Pancreas (tissue), 10 donors: ENCODE results near the gene RBMS3. TPM values are rescaled to one million over a fixed set of nuclear protein-coding genes. Genes with fewer than 3 reads are reported as not detected.

ENCODE experiments used
- ATAC-seq, 4 donors: fragments of 200-7000 bp; cut with Tn5 transposase; one replicate each; pipeline versions ENCODE4 v1.8.0 to v1.9.1; 2020; ENCODE audit warnings: mild to moderate bottlenecking in 4 of 4, moderate library complexity in 4 of 4
- DNase-seq, 6 donors: peaks; one replicate each; pipeline ENCODE4 v3.0.0-alpha.2; 2020
- FAIRE-seq: peaks from 2 replicates; lab custom pipeline; 2012; peaks lifted over from hg19 to GRCh38; lab: Jason Lieb, UNC
- H3K27ac ChIP-seq, 4 donors: fragments of 200-600 bp; sonication (generic); 1 replicate in 3 of 4; 2 replicates in 1 of 4; pipeline versions ENCODE4 v1.5.0 to v1.8.0; 2020
- H3K27me3 ChIP-seq, 4 donors: fragments of 200-600 bp; one replicate each; pipeline ENCODE4 v1.8.0; 2021
- H3K36me3 ChIP-seq, 3 donors: fragments of 200-600 bp; sonication (generic) in 1 of 3; one replicate each; pipeline versions ENCODE4 v1.5.0 to v1.8.0; 2020 to 2021
- H3K4me1 ChIP-seq, 3 donors: fragments of 200-600 bp; one replicate each; pipeline ENCODE4 v1.8.0; 2021
- H3K4me3 ChIP-seq, 4 donors: fragments of 200-600 bp; sonication (generic) in 2 of 4; one replicate each; pipeline versions ENCODE4 v1.5.0 to v1.8.0; 2020 to 2021
- H3K9me3 ChIP-seq, 4 donors: fragments of 200-600 bp; one replicate each; pipeline ENCODE4 v1.8.0; 2021
- CTCF ChIP-seq, 4 donors: fragments of 200-600 bp; sonication (generic) in 3 of 4; IDR thresholded peaks; one replicate each; pipeline versions ENCODE4 v1.5.0 to v1.8.0; 2021; ENCODE audit warnings: antibody characterized with exemption in 4 of 4
- WGBS, 2 donors: extraction: QIAGEN DNeasy Blood & Tissue Kit; methylation state at CpG; one replicate each; pipeline ENCODE4 v1.1.7; 2013; 5-methylcytosine and 5-hydroxymethylcytosine counted together
- intact Hi-C, 3 donors: fragments of 100-400 bp; cut with DNase I; formaldehyde crosslinking; loops; one replicate each; pipeline versions ENCODE4 v1.11.1 to v1.14.2; 2022
- polyA plus RNA-seq, 2 donors: library from polyadenylated mRNA; stranded (reverse); fragments of 200-250 nt; gene quantifications; one replicate each; pipeline ENCODE4 v1.2.3, GENCODE V29; 2013
- total RNA-seq, 6 donors: library from RNA; stranded (reverse); fragmentation: NEBNext Ultra II Directional in 4 of 6; extraction: Animal tissue kit (Norgen Biotek cat#: 25700) in 4 of 6; gene quantifications; one replicate each; pipeline versions ENCODE4 v1.2.1 to v1.2.4, GENCODE V29; 2021 to 2023
- donor health status: healthy with polysubstance abuse.
- donor health status: DM: no; HTN: no; CAD: no; lungs with moderate emphysema.
- donor health status: DM: no; HTN: no; CAD: no.
- donor health status: control.
- donor health status: control.
- donor health status: Bipolar disorder and iron deficiency.
- donor health status: DM: yes; HTN: yes; CAD: no.
- donor health status: DM: no; HTN: no; CAD: no.
- donor health status: DM: no; HTN: no; CAD: no.
- donor health status: DM: yes; HTN: yes; CAD: no.

Gene RBMS3
- total and polyA plus RNA-seq, 8 donors = 4.0 to 10.0 (median 6.6) TPM

GRCh38 chr3:29850641-29851040 is 569.8 kb downstream of the RBMS3 start:
- Histone ChIP-seq H3K4me1 (no peaks in the 10 kb centered on the region), H3K4me3 (no peak overlapping the region), H3K27me3 (no peaks in the 10 kb centered on the region), H3K27ac (no peak overlapping the region), H3K36me3 (no peaks in the 10 kb centered on the region), H3K9me3 (no peaks in the 10 kb centered on the region)
- no peak for FAIRE-seq
- no peak for DNase-seq
- ATAC-seq = no peak
- intact Hi-C loops = no loop called here
- 20 to 54% methylated on average over 2 of the region's 2 CpGs for WGBS, 2 donors
- no peak for TF ChIP-seq CTCF (IDR thresholded peaks at IDR 0.05)

GRCh38 chr3:29852767-29853166 is 571.9 kb downstream of the RBMS3 start:
- no peak for FAIRE-seq
- WGBS, 2 donors = 58 to 86% methylated on average over 1 of the region's 1 CpG
- Histone ChIP-seq H3K27me3 (no peaks in the 10 kb centered on the region), H3K4me1 (no peaks in the 10 kb centered on the region), H3K36me3 (no peaks in the 10 kb centered on the region), H3K4me3 (no peak overlapping the region), H3K9me3 (no peaks in the 10 kb centered on the region), H3K27ac (no peak overlapping the region)
- TF ChIP-seq CTCF (IDR thresholded peaks at IDR 0.05) = no peak
- no peak for DNase-seq
- ATAC-seq = no peak
- intact Hi-C loops = no loop called here

- no peak for ATAC-seq
- no peaks in the 10 kb centered on the region for H3K9me3 ChIP-seq
- intact Hi-C loops = no loop called here
- 84 to 89% methylated on average over 7 of the region's 7 CpGs for WGBS, 2 donors
- DNase-seq = no peak
- H3K4me3 ChIP-seq = no peak overlapping the region
- no peak for TF ChIP-seq CTCF (IDR thresholded peaks at IDR 0.05)
- no peak for FAIRE-seq
- H3K36me3 ChIP-seq = no peaks in the 10 kb centered on the region
- H3K4me1 ChIP-seq = no peaks in the 10 kb centered on the region
- no peaks in the 10 kb centered on the region for H3K27me3 ChIP-seq
- no peak overlapping the region for H3K27ac ChIP-seq
Measured at GRCh38 chr3:29853841-29854397, 573.0 kb downstream of the RBMS3 start.

- no peak for TF ChIP-seq CTCF (IDR thresholded peaks at IDR 0.05)
- ATAC-seq = no peak
- Histone ChIP-seq H3K9me3 (no peaks in the 10 kb centered on the region), H3K4me1 (no peaks in the 10 kb centered on the region), H3K36me3 (no peaks in the 10 kb centered on the region), H3K27me3 (no peaks in the 10 kb centered on the region), H3K27ac (no peak overlapping the region), H3K4me3 (no peak overlapping the region)
- DNase-seq = no peak
- FAIRE-seq = no peak
- intact Hi-C loops = no loop called here
Measured at GRCh38 chr3:29854821-29855220, 574.0 kb downstream of the RBMS3 start.

GRCh38 chr3:29859726-29860270 is 578.9 kb downstream of the RBMS3 start:
- Histone ChIP-seq H3K4me1 (no peaks in the 10 kb centered on the region), H3K36me3 (no peaks in the 10 kb centered on the region), H3K27ac (no peak overlapping the region), H3K27me3 (no peaks in the 10 kb centered on the region), H3K9me3 (no peaks in the 10 kb centered on the region), H3K4me3 (no peak overlapping the region)
- DNase-seq (no peak), FAIRE-seq (no peak), ATAC-seq (no peak)
- 36 to 41% methylated on average over 1 of the region's 1 CpG for WGBS, 2 donors
- TF ChIP-seq CTCF (IDR thresholded peaks at IDR 0.05) = no peak
- intact Hi-C loops = no loop called here
